GM20000 (cell line): Measurements from ENCODE around the gene ARHGAP24.
"Not testable (repeated sequence)": the region's sequence is repeated elsewhere in the genome, so short reads cannot be mapped to it uniquely, and the experiment has no call there.

Experiments used
- DNase-seq: peaks from one replicate; pipeline ENCODE4 v3.0.0; 2012; ENCODE audit warnings: low spot score
- CTCF ChIP-seq: IDR thresholded peaks from 2 replicates; pipeline ENCODE4 v1.5.1; 2012; ENCODE audit warnings: mild to moderate bottlenecking, control low read depth; ENCODE audit errors: extremely low read depth, missing control alignments

ARHGAP24 gene

DNA sequence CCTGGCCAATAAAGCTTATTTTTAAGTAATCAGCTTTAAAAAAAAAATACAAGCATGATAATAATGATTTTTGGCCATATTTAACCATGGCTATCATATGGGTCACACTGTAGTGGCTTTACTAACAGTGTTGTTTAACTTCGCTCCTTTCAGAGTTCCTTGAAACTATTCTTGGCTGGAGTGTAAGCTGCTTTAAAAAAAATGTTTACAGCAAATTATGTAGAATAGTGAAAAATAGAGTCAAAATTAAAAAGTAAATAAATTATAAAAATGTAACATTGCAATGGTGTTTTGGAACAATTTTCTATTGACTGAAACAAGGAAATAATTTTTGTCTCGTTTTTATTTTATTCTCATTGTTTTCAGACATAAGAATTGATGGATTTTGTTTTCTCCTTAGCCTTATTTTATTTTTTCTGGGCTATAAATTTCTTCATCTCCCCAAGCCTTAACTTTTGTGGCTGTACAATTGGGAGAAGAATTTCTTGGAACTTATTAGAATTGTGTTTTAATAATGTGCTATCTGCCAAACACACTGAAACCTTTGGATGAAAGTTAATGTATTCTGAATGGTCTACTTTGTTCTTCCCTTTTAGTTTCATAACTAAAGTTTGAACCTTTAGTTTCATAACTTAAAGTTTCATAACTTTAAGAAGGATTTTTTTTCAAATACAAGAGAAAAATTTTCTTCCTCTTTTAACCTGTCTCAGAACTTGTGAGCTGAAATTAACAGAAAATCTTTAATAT is 182.0 kb downstream of the ARHGAP24 start:
- no peak for TF ChIP-seq CTCF
- no peak for DNase-seq

DNA sequence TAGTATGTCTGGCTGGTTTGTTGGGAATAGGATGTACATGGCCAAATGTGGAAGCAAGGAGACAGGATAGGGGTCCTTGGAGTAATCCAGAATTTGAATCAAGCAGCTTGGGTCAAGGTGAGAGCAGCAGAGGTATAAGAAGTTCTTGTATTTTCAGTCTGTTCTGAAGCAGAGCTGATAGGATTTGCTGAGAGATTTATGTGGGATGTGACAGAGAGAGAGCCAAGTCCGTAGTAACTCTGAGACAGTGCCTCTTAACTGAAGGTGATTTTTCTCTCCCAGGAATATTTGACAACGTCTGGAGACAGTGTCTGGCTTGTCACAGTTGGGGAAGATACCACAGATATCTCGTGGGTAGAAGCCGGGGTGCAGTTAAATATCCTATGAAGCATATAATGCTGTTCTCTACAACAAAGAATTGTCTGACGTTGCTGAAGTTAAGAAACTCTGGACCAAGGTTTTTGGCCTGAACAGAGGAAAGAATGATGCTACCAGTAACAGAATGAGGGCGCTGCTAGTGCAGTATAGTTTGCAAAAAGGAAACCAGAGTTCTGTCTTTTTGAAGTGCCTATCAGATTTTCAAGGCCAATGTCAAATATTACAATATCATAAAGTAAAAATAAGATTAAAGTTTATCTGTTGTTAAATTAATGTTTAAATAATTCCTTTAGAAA is 184.0 kb downstream of the ARHGAP24 start:
- no peak for DNase-seq
- no peak for TF ChIP-seq CTCF

- DNase-seq = no peak
These were observed 184.8 kb downstream of the ARHGAP24 start for GRCh38 chr4:85659610-85660218.

DNA sequence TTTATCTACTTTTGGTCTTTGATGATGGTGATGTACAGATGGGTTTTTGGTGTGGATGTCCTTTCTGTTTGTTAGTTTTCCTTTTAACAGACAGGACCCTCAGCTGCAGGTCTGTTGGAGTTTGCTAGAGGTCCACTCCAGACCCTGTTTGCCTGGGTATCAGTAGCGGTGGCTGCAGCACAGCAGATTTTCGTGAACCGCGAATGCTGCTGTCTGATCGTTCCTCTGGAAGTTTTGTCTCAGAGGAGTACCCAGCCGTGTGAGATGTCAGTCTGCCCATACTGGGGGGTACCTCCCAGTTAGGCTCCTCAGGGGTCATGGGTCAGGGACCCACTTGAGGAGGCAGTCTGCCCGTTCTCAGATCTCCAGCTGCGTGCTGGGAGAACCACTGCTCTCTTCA is 191.7 kb downstream of the ARHGAP24 start:
- DNase-seq = not testable (repeated sequence)

More at GRCh38 chr4:85659610-85660218, 184.8 kb downstream of the ARHGAP24 start:
- TF ChIP-seq CTCF = no peak

DNA sequence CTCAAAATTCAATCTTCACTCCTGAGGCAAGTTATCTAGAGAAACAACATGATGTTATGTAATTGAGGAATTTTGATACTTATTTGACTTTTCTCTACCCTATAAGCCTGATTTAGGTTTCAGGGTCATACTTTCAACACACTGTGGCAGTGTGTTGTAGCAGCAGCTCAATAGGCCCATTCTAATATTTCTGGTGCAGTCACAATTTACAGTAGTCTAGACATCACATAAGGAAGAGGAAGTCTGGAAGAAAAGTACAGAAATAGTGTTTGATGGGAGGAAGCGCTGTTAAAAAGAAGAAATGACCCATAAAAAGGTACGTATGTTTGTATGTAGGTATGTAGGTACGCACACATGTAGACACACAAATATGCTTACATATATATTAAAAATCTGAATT is 194.3 kb downstream of the ARHGAP24 start:
- TF ChIP-seq CTCF = no peak
- no peak for DNase-seq

DNA sequence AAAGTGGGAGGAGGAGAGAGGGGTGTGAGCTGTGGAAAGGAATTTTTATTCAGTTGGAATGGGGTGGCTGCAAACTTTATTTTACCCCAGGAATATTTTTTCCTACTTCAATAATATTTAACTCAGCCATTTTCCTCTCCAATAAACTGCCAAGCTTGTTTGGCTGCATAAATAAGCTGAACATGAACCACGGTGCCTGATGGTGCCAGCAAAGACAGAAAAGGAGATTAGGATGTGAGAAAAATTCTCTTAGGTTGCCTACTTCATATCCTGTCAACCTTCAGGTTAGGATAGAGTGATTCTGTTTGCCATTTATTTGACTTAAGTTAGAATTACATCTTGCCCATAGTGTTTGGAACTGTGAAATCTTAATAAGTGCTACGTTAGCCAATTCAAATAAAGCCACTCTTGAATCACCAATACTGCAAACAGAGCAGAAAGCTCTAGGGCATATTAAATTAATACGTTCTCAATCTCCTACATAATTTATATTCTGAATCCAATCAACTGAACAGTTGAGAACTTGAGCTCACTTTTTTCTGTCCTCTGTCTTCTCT is 195.1 kb downstream of the ARHGAP24 start:
- no peak for TF ChIP-seq CTCF
- no peak for DNase-seq

DNA sequence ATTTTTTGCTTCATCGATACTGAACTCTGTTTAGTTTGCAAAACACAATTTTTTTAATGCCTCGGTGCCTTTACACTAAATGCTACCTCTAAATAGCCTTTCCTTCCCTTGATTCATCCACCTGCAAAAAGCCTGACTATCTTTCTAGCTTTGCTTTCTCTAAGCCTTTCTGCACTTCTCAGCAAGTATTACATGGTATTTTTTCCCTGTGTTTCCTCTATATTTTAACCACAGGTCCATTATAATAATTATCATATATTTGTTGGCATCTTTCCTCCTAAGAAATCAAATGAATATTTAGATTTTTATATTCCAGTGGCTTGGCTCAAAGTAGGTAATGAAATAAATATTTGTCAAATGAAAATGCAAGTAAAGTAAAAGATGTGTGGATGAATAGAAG is 196.2 kb downstream of the ARHGAP24 start:
- DNase-seq = no peak
- no peak for TF ChIP-seq CTCF
